NCI-H82 treated with DMSO at 0.1 percent for 48 hours (cell line): ENCODE measurements around the gene MYH10.

Experiments used
- DNase-seq: peaks from one replicate; lab custom pipeline; 2025; ENCODE audit not compliant: unreplicated experiment; lab: John Stamatoyannopoulos, UW

The MYH10 gene

GRCh38 chr17:8649157-8650118 lies 18.9 kb upstream of the MYH10 start:
- DNase-seq: no peak

- DNase-seq: no peak
Observed at GRCh38 chr17:8647956-8648355, 17.4 kb upstream of the MYH10 start.

GRCh38 chr17:8647202-8647601 lies 16.7 kb upstream of the MYH10 start:
- DNase-seq: no peak

- DNase-seq: no peak
Observed at GRCh38 chr17:8644507-8644902, 14.0 kb upstream of the MYH10 start.

GRCh38 chr17:8643855-8644506 lies 13.5 kb upstream of the MYH10 start:
- no peak for DNase-seq

GRCh38 chr17:8639709-8640108 lies 9.2 kb upstream of the MYH10 start:
- no peak for DNase-seq

GRCh38 chr17:8632061-8632460 lies 1.5 kb upstream of the MYH10 start:
- no peak for DNase-seq

GRCh38 chr17:8631554-8631877 lies 991 bp upstream of the MYH10 start:
- no peak for DNase-seq

GRCh38 chr17:8630802-8631553 lies 453 bp upstream of the MYH10 start:
- peak; percentile 99 for DNase-seq

- no peak for DNase-seq
Observed at GRCh38 chr17:8629371-8630226, 926 bp downstream of the MYH10 start.

- DNase-seq: no peak
Observed at GRCh38 chr17:8628609-8629169, 1.8 kb downstream of the MYH10 start.

- DNase-seq: no peak
Observed at GRCh38 chr17:8628172-8628571, 2.4 kb downstream of the MYH10 start.

GRCh38 chr17:8623591-8623990 lies 6.9 kb downstream of the MYH10 start:
- no peak for DNase-seq

- no peak for DNase-seq
Observed at GRCh38 chr17:8622191-8622590, 8.3 kb downstream of the MYH10 start.

- no peak for DNase-seq
Observed at GRCh38 chr17:8621585-8621984, 8.9 kb downstream of the MYH10 start.

GRCh38 chr17:8619294-8619693 lies 11.2 kb downstream of the MYH10 start:
- no peak for DNase-seq

- DNase-seq: no peak
Observed at GRCh38 chr17:8618825-8619224, 11.7 kb downstream of the MYH10 start.

- DNase-seq: no peak
Observed at GRCh38 chr17:8614988-8615387, 15.5 kb downstream of the MYH10 start.

- no peak for DNase-seq
Observed at GRCh38 chr17:8611619-8612298, 18.8 kb downstream of the MYH10 start.

- DNase-seq: no peak
Observed at GRCh38 chr17:8611137-8611536, 19.4 kb downstream of the MYH10 start.
